ENCODE results near the gene NHERF2.

- TF ChIP-seq CTCF (IDR thresholded peaks at IDR 0.05) (no peak), POLR2AphosphoS5 (IDR thresholded peaks at IDR 0.05) (no peak), POLR2A (IDR thresholded peaks at IDR 0.05; ENCODE audit: low read depth) (no peak), EP300 (IDR thresholded peaks at IDR 0.05) (no peak)
These were observed 33.0 kb upstream of the NHERF2 start for GRCh38 chr16:1993731-1994131.

All from esophagus muscularis mucosa (tissue), 4 donors.